T-helper 1 cell treated with Interleukin-12 subunit alpha and Interleukin-12 subunit beta and Interleukin-4 antibody, amounts not matched to agents 30 μg/mL and 1 μg/mL, for 36 hours (primary cell): Measurements from ENCODE around the gene ADAMTSL3.
A peak's percentile ranks its signal among the peaks of the same experiment; 100 is the strongest.

Source experiments
- H3K27ac Mint-ChIP-seq: one replicate; pipeline ENCODE4 v1.8.0; 2021; ENCODE audit warnings: mild to moderate bottlenecking, mixed read lengths
- H3K27me3 Mint-ChIP-seq: one replicate; pipeline ENCODE4 v1.8.0; 2021; ENCODE audit warnings: low read depth, mixed read lengths
- H3K36me3 Mint-ChIP-seq: one replicate; pipeline ENCODE4 v1.8.0; 2021; ENCODE audit warnings: low read depth, mixed read lengths
- H3K4me1 Mint-ChIP-seq: one replicate; pipeline ENCODE4 v1.8.0; 2021; ENCODE audit warnings: low read depth, mixed read lengths
- H3K4me3 Mint-ChIP-seq: one replicate; pipeline ENCODE4 v1.8.0; 2021; ENCODE audit warnings: mild to moderate bottlenecking, moderate library complexity, mixed read lengths
- H3K9me3 Mint-ChIP-seq: one replicate; pipeline ENCODE4 v1.8.0; 2021; ENCODE audit warnings: mixed read lengths

The ADAMTSL3 gene

DNA sequence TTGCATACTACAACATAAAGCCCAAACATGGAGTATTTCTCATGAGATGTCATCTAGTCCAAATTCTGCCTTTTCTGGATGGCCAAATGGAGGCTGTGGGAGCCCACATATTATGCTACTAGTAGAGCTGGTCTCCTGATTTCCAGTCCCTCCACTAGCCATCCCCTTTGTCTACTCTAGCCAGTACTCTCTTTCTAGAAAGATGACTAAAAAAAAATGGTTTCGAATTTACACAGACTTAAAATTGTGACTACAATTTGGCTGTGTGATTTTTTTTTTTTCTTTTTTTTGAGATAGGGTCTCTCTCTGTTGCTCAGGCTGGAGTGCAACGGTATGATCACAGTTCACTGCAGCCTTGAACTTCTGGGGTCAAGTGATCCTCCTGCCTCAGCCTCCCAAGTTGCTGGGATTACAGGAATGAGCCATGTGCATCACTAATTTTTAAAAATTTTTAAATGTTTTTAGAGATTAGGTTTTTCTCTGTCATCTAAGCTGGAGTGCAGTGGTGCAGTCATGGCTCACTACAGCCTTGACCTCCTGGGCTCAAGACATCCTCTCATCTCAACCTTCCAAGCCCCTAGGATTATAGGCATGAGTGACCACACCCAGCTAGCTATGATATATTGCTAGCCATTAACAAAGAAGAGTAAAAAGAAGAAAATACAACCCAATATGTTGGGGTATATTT is 273.9 kb downstream of the ADAMTSL3 start:
- H3K4me3 Mint-ChIP-seq, result peak overlapping the region; percentile 31
- peaks cover 5% of the 10 kb centered on the region for H3K27me3 Mint-ChIP-seq
- peaks cover 7% of the 10 kb centered on the region for H3K9me3 Mint-ChIP-seq
- peak overlapping the region; percentile 69 for H3K27ac Mint-ChIP-seq
- peaks cover 26% of the 10 kb centered on the region for H3K4me1 Mint-ChIP-seq
- no peaks in the 10 kb centered on the region for H3K36me3 Mint-ChIP-seq

DNA sequence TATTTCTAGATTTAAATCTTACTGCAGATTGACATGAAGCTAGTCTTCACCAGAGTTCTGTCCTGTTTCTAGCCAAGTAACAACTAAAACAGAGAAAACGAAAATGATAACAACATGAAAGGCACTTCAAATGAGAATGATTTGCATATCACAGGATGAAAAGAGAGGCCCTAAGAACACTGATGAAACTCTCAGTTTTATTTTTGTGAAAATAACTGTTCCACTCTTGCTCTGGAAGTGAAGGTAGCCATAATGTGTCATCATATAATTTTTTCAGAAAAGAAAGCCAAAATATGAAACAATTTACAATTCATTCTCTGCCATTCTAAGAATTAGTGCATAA is 274.4 kb downstream of the ADAMTSL3 start:
- H3K4me3 Mint-ChIP-seq, result peak overlapping the region; percentile 31
- peak overlapping the region; percentile 69 for H3K27ac Mint-ChIP-seq
- no peaks in the 10 kb centered on the region for H3K36me3 Mint-ChIP-seq
- H3K27me3 Mint-ChIP-seq, result peaks cover 8% of the 10 kb centered on the region
- peaks cover 12% of the 10 kb centered on the region for H3K9me3 Mint-ChIP-seq
- H3K4me1 Mint-ChIP-seq, result peaks cover 26% of the 10 kb centered on the region

DNA sequence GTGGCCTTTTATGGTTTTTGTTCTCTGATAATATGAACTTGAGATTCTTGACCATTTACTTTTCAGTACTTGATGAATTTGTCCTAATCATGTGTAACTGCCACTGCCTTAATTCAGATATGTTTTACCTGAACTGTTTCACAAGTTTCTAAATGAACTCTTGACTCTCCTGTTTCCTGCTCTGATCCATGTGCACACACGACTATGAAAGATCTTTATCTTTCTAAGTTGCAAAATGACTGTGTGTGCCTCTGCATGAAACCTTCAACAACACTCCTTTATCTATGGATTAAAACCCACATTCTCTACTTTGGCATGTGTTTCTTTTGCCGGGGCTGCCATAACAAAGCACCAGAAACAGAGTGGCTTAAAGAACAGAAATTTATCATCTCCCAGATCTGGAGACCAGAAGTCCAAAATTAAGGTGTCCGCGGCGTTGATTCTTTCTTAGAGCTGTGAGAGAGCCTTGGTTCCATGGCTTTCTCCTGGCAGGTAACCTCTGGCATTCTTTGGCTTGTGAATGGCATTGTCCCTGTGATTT is 275.0 kb downstream of the ADAMTSL3 start:
- H3K4me1 Mint-ChIP-seq, result peaks cover 26% of the 10 kb centered on the region
- H3K9me3 Mint-ChIP-seq, result peaks cover 13% of the 10 kb centered on the region
- H3K27me3 Mint-ChIP-seq, result peaks cover 8% of the 10 kb centered on the region
- H3K27ac Mint-ChIP-seq, result peak overlapping the region; percentile 71
- H3K36me3 Mint-ChIP-seq, result no peaks in the 10 kb centered on the region
- peak overlapping the region; percentile 9 for H3K4me3 Mint-ChIP-seq

- Mint-ChIP-seq H3K9me3 (peaks cover 20% of the 10 kb centered on the region), H3K27me3 (peaks cover 8% of the 10 kb centered on the region), H3K27ac (no peak overlapping the region), H3K4me1 (peaks cover 26% of the 10 kb centered on the region), H3K36me3 (no peaks in the 10 kb centered on the region), H3K4me3 (no peak overlapping the region)
Observed at GRCh38 chr15:83929619-83930018, 275.7 kb downstream of the ADAMTSL3 start.

DNA sequence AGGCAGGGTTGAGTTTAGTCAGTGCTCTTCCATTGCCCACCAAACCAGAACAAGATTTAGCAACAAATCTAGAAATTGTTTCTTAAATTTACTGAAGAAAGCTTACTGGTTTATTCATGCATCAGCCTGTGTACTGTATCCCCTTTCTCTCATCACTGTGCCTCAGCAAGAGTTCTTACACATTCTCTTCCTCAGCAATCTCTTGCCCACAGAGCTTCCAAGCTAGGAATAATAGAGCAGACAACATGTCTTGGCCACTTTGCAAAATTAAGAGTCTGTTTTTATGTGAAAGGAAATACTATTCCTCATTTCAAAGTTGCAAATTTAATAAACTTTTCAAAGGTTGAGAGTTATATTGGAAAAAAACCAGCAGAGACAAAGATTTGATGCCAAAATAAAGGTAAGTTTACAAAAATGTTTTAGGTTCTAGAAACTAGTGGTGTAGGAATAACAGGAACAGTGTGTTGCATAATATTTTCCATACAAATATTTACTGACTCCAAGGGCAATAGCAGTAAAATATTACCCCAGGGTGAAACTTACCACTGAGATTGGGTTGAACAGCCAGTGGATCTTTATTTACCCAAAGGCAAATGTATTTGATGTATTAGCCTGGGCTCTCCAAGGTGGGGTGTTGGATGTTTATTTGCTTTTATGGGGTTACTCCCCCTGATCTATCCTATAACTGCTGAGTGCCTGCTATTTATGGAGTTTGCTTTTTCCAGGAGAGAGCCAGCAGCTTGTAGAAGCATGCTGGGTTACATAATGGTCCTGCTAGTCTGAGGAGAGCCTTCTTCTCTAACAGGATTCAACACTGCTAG is 276.7 kb downstream of the ADAMTSL3 start:
- no peak overlapping the region for H3K4me3 Mint-ChIP-seq
- H3K9me3 Mint-ChIP-seq, result peaks cover 23% of the 10 kb centered on the region
- no peak overlapping the region for H3K27ac Mint-ChIP-seq
- H3K27me3 Mint-ChIP-seq, result peaks cover 8% of the 10 kb centered on the region
- peaks cover 26% of the 10 kb centered on the region for H3K4me1 Mint-ChIP-seq
- no peaks in the 10 kb centered on the region for H3K36me3 Mint-ChIP-seq

DNA sequence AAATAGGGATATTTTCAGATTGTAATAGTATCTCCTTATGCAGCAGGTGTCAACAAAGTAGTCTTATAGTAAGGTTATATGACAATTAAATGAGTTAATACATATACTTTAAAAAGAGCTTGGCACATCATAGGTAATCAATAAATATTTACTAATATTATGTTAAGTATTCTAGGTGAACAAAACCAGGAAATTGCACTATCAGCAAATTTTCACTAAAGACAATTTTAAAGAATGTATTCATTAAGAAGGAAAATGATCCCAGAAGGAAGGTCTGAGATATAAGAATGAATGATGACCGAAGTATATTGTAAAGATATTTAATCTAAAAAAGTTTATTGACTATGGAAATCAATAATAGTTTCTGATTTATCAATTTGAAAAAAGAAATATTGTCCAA is 281.9 kb downstream of the ADAMTSL3 start:
- peaks cover 1% of the 10 kb centered on the region for H3K4me1 Mint-ChIP-seq
- peaks cover 23% of the 10 kb centered on the region for H3K9me3 Mint-ChIP-seq
- H3K4me3 Mint-ChIP-seq, result no peak overlapping the region
- no peaks in the 10 kb centered on the region for H3K36me3 Mint-ChIP-seq
- H3K27ac Mint-ChIP-seq, result no peak overlapping the region
- peaks cover 8% of the 10 kb centered on the region for H3K27me3 Mint-ChIP-seq

GRCh38 chr15:83940136-83940535 is 286.2 kb downstream of the ADAMTSL3 start:
- Mint-ChIP-seq H3K27me3 (no peaks in the 10 kb centered on the region), H3K36me3 (no peaks in the 10 kb centered on the region), H3K4me3 (no peak overlapping the region), H3K27ac (no peak overlapping the region), H3K4me1 (no peaks in the 10 kb centered on the region), H3K9me3 (no peaks in the 10 kb centered on the region)

GRCh38 chr15:83943043-83943442 is 289.1 kb downstream of the ADAMTSL3 start:
- Mint-ChIP-seq H3K27me3 (no peaks in the 10 kb centered on the region), H3K4me1 (no peaks in the 10 kb centered on the region), H3K27ac (no peak overlapping the region), H3K4me3 (no peak overlapping the region), H3K9me3 (no peaks in the 10 kb centered on the region), H3K36me3 (no peaks in the 10 kb centered on the region)

DNA sequence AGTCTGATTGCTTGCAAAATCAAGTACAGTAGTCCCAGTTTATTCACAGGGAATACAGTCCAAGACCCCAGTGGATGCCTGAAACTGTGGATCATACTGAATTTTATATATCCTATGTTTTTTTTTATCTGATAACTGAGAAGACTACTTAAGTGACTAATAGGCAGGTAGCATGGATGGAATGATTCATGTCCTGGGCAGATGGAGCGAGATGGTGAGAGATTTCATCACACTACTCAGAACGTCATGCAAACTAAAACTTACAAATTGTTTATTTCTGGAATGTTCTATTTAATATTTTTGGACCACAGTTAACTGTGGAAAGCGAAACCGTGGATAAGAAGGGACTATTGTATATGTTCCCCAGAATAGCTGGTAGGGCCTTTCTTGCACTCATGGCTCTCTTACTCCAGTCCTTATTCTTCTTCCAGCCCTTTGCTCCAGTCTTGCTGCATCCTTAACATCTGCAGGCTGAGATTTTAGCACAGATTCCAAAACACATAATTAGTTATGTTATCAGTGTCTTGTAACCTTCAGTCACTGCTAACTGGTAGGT is 290.0 kb downstream of the ADAMTSL3 start:
- Mint-ChIP-seq H3K27ac (no peak overlapping the region), H3K4me1 (no peaks in the 10 kb centered on the region), H3K4me3 (no peak overlapping the region), H3K27me3 (no peaks in the 10 kb centered on the region), H3K36me3 (no peaks in the 10 kb centered on the region), H3K9me3 (no peaks in the 10 kb centered on the region)

- no peak overlapping the region for H3K27ac Mint-ChIP-seq
- H3K36me3 Mint-ChIP-seq, result no peaks in the 10 kb centered on the region
- H3K27me3 Mint-ChIP-seq, result peaks cover 4% of the 10 kb centered on the region
- H3K9me3 Mint-ChIP-seq, result peaks cover 10% of the 10 kb centered on the region
- H3K4me3 Mint-ChIP-seq, result no peak overlapping the region
- no peaks in the 10 kb centered on the region for H3K4me1 Mint-ChIP-seq
Observed at GRCh38 chr15:83947156-83947555, 293.2 kb downstream of the ADAMTSL3 start.

- Mint-ChIP-seq H3K9me3 (peaks cover 10% of the 10 kb centered on the region), H3K4me3 (no peak overlapping the region), H3K27me3 (peaks cover 4% of the 10 kb centered on the region), H3K27ac (no peak overlapping the region), H3K36me3 (no peaks in the 10 kb centered on the region), H3K4me1 (no peaks in the 10 kb centered on the region)
Observed at GRCh38 chr15:83954506-83954905, 300.6 kb downstream of the ADAMTSL3 start.

GRCh38 chr15:83955806-83956265 is 301.9 kb downstream of the ADAMTSL3 start:
- H3K27ac Mint-ChIP-seq, result no peak overlapping the region
- H3K4me1 Mint-ChIP-seq, result no peaks in the 10 kb centered on the region
- H3K9me3 Mint-ChIP-seq, result peaks cover 10% of the 10 kb centered on the region
- no peaks in the 10 kb centered on the region for H3K36me3 Mint-ChIP-seq
- peaks cover 10% of the 10 kb centered on the region for H3K27me3 Mint-ChIP-seq
- H3K4me3 Mint-ChIP-seq, result no peak overlapping the region

- Mint-ChIP-seq H3K36me3 (no peaks in the 10 kb centered on the region), H3K27me3 (peaks cover 11% of the 10 kb centered on the region), H3K9me3 (peaks cover 4% of the 10 kb centered on the region), H3K4me1 (no peaks in the 10 kb centered on the region), H3K27ac (no peak overlapping the region), H3K4me3 (no peak overlapping the region)
Observed at GRCh38 chr15:83956887-83957286, 303.0 kb downstream of the ADAMTSL3 start.

DNA sequence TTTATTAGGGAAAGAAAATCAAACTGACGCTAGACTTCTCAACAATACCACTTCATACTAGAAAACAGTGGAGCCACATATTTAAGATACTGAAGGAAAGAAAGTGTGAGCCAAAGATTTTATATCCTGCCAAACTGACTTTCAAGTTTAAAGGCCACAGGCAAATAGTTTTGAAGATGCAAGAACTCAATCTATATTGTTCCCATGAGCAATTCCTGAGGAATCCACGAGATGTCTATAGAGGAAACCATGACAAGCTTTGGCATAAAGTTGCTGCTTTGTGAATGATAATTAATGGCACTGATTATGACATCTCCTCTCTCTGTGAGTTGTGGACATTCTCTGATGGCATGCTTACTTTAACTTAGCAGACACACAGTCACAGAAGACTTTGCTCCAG is 305.6 kb downstream of the ADAMTSL3 start:
- H3K9me3 Mint-ChIP-seq, result peaks cover 7% of the 10 kb centered on the region
- H3K4me3 Mint-ChIP-seq, result no peak overlapping the region
- H3K27ac Mint-ChIP-seq, result no peak overlapping the region
- H3K4me1 Mint-ChIP-seq, result no peaks in the 10 kb centered on the region
- H3K36me3 Mint-ChIP-seq, result no peaks in the 10 kb centered on the region
- H3K27me3 Mint-ChIP-seq, result peaks cover 9% of the 10 kb centered on the region
